GM12873 (cell line): ENCODE results near the gene MYO18A.

Source experiments
- TF ChIP-seq, protein P1 (sequence below): IDR thresholded peaks from 2 replicates; pipeline ENCODE4 v1.5.1; 2012; ENCODE audit warnings: low read depth, mild to moderate bottlenecking, moderate library complexity, low read length, control low read depth; ENCODE audit not compliant: insufficient read depth; ENCODE audit errors: missing control alignments

The MYO18A gene, protein sequence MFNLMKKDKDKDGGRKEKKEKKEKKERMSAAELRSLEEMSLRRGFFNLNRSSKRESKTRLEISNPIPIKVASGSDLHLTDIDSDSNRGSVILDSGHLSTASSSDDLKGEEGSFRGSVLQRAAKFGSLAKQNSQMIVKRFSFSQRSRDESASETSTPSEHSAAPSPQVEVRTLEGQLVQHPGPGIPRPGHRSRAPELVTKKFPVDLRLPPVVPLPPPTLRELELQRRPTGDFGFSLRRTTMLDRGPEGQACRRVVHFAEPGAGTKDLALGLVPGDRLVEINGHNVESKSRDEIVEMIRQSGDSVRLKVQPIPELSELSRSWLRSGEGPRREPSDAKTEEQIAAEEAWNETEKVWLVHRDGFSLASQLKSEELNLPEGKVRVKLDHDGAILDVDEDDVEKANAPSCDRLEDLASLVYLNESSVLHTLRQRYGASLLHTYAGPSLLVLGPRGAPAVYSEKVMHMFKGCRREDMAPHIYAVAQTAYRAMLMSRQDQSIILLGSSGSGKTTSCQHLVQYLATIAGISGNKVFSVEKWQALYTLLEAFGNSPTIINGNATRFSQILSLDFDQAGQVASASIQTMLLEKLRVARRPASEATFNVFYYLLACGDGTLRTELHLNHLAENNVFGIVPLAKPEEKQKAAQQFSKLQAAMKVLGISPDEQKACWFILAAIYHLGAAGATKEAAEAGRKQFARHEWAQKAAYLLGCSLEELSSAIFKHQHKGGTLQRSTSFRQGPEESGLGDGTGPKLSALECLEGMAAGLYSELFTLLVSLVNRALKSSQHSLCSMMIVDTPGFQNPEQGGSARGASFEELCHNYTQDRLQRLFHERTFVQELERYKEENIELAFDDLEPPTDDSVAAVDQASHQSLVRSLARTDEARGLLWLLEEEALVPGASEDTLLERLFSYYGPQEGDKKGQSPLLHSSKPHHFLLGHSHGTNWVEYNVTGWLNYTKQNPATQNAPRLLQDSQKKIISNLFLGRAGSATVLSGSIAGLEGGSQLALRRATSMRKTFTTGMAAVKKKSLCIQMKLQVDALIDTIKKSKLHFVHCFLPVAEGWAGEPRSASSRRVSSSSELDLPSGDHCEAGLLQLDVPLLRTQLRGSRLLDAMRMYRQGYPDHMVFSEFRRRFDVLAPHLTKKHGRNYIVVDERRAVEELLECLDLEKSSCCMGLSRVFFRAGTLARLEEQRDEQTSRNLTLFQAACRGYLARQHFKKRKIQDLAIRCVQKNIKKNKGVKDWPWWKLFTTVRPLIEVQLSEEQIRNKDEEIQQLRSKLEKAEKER (N-terminal part only)

GRCh38 chr17:29180034-29180787 is at the start of gene MYO18A:
TSS of gene MYO18A (minus strand) at chr17:29180398. CDS start at chr17:29166940, 13,458 bp downstream.
- TF ChIP-seq, protein P1, sequence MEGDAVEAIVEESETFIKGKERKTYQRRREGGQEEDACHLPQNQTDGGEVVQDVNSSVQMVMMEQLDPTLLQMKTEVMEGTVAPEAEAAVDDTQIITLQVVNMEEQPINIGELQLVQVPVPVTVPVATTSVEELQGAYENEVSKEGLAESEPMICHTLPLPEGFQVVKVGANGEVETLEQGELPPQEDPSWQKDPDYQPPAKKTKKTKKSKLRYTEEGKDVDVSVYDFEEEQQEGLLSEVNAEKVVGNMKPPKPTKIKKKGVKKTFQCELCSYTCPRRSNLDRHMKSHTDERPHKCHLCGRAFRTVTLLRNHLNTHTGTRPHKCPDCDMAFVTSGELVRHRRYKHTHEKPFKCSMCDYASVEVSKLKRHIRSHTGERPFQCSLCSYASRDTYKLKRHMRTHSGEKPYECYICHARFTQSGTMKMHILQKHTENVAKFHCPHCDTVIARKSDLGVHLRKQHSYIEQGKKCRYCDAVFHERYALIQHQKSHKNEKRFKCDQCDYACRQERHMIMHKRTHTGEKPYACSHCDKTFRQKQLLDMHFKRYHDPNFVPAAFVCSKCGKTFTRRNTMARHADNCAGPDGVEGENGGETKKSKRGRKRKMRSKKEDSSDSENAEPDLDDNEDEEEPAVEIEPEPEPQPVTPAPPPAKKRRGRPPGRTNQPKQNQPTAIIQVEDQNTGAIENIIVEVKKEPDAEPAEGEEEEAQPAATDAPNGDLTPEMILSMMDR: peak; percentile 92

- TF ChIP-seq, protein P1: no peak
These were observed 45.2 kb upstream of the MYO18A start for GRCh38 chr17:29225396-29225795.

DNA sequence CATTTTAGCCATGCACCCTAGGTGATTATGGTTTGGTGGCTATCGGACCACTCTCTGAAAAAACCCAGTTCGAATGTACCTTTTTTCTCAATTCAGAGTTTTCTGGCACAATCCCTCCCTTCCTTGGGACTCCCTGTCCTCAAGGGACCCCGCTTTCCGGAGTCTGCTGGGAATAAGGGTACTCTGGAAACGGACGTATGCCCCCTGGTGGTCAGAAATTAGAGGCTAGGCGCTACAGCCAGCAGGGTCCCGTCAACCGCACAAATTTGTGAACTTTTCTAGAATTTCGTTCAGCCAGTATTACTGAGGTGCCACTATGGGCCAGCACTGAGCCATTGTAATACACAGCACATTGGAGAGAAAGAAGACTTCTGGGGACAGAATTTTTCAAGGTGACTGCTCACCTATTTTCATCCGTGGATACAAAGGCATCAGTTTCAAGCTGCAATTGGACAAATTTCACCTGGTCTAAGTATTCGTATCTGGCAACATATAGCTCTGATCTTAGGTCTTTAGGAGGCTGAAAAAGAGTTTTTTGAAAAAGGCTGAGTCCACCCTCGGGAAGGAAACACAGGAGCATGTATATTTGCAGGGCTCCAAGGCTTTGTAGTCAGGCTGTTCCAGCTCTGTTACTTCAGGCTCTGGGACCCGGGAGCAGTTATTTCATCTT is 39.3 kb upstream of the MYO18A start:
- TF ChIP-seq, protein P1: peak; percentile 87

GRCh38 chr17:29216856-29217255 is 36.7 kb upstream of the MYO18A start:
- TF ChIP-seq, protein P1: no peak

DNA sequence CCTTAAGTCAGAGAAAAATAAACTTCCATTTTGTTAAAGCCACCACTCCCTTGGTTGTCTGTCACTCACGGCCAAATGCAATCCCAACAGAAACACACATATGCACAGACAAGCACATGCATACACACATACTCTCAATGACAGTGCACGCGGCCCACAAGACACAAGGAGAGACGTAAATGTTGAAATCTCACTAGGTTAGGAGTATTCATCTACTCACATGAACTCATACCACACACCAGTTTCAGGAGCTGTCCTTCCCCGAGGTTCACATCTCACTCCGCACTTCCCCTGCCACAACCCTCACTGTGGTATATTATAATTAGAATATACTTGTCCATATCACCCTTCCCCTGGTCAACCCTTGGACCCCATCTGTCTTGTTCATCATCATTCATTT is 36.0 kb upstream of the MYO18A start:
- TF ChIP-seq, protein P1: no peak

GRCh38 chr17:29215717-29216116 is 35.5 kb upstream of the MYO18A start:
- TF ChIP-seq, protein P1: no peak
